Vagina (tissue), 2 donors: ENCODE results near the gene NOP53.

Experiments
- CTCF ChIP-seq, 3 experiments: fragments of 450-650 bp in 2 of 3; fragments of 200-600 bp in 1 of 3; sonication (generic) in 1 of 3; IDR thresholded peaks; one replicate each; pipeline ENCODE4 v1.5.1; 2017 to 2019; ENCODE audit warnings: antibody characterized with exemption in 3 of 3, mild to moderate bottlenecking in 2 of 3, moderate library complexity in 2 of 3
- POLR2A ChIP-seq, 2 donors: fragments of 450-650 bp; IDR thresholded peaks; one replicate each; pipeline ENCODE4 v1.6.1; 2017; ENCODE audit warnings: antibody characterized with exemption in 2 of 2, mild to moderate bottlenecking in 2 of 2, moderate library complexity in 2 of 2
- POLR2AphosphoS5 ChIP-seq, 2 donors: sonication (generic); formaldehyde crosslinking; IDR thresholded peaks; one replicate each; pipeline ENCODE4 v1.9.0; 2017; ENCODE audit warnings: antibody characterized with exemption in 2 of 2, mild to moderate bottlenecking in 2 of 2, low read depth in 1 of 2; ENCODE audit not compliant: insufficient read depth in 1 of 2

- TF ChIP-seq POLR2A (IDR thresholded peaks at IDR 0.05) (no peak), CTCF (IDR thresholded peaks at IDR 0.05) (no peak), POLR2AphosphoS5 (IDR thresholded peaks at IDR 0.05; ENCODE audit: insufficient read depth in 1 of 2, low read depth in 1 of 2) (no peak)
These were observed 28.9 kb upstream of the NOP53 start for GRCh38 chr19:47716270-47716937.
